Glutamatergic neuron (in vitro differentiated cells): ENCODE data around the gene ZNF280D. TPM values are rescaled to one million over a fixed set of nuclear protein-coding genes. Genes with fewer than 3 reads are reported as not detected.
"Not testable (repeated sequence)": the region's sequence is repeated elsewhere in the genome, so short reads cannot be mapped to it uniquely, and the experiment has no call there.

Experiments
- DNase-seq: peaks from one replicate; pipeline ENCODE4 v3.0.0; 2022
- H3K27ac Mint-ChIP-seq: one replicate; pipeline ENCODE4 v1.8.0; 2020; ENCODE audit warnings: mild to moderate bottlenecking, mixed read lengths, inconsistent platforms; ENCODE audit not compliant: unreplicated experiment
- H3K27me3 Mint-ChIP-seq: one replicate; pipeline ENCODE4 v1.8.0; 2020; ENCODE audit warnings: mild to moderate bottlenecking, moderate library complexity, mixed read lengths, inconsistent platforms; ENCODE audit not compliant: unreplicated experiment
- H3K36me3 Mint-ChIP-seq: one replicate; pipeline ENCODE4 v1.8.0; 2020; ENCODE audit warnings: mild to moderate bottlenecking, mixed read lengths, inconsistent platforms; ENCODE audit not compliant: unreplicated experiment
- H3K4me1 Mint-ChIP-seq: one replicate; pipeline ENCODE4 v1.8.0; 2020; ENCODE audit warnings: mild to moderate bottlenecking, low read depth, mixed read lengths, inconsistent platforms; ENCODE audit not compliant: unreplicated experiment
- H3K4me3 Mint-ChIP-seq: one replicate; pipeline ENCODE4 v1.8.0; 2020; ENCODE audit warnings: mild to moderate bottlenecking, mixed read lengths, inconsistent platforms; ENCODE audit not compliant: unreplicated experiment
- H3K9me3 Mint-ChIP-seq: one replicate; pipeline ENCODE4 v1.8.0; 2020; ENCODE audit warnings: mild to moderate bottlenecking, moderate library complexity, mixed read lengths, inconsistent platforms; ENCODE audit not compliant: unreplicated experiment
- total RNA-seq: library from RNA; stranded (reverse); fragmentation: NEBNext Ultra II Directional; extraction: Animal tissue kit (Norgen Biotek cat#: 25700); gene quantifications from one replicate; pipeline ENCODE4 v1.2.1, GENCODE V29; 2021; ENCODE audit not compliant: unreplicated experiment
- TF ChIP-seq, protein P1 (sequence below): fragments of 200-600 bp; sonication (generic); IDR thresholded peaks from one replicate; pipeline ENCODE4 v1.5.0; 2021; ENCODE audit not compliant: partially characterized antibody, unreplicated experiment

ZNF280D gene
- total RNA-seq, 1 donor from 2014 or later = 35.9 TPM

GRCh38 chr15:56716334-56716733 is 17.0 kb downstream of the ZNF280D start:
- Mint-ChIP-seq H3K36me3 (no peaks in the 10 kb centered on the region), H3K4me1 (peaks cover 1% of the 10 kb centered on the region), H3K27me3 (no peaks in the 10 kb centered on the region), H3K4me3 (no peak overlapping the region), H3K9me3 (no peaks in the 10 kb centered on the region), H3K27ac (no peak overlapping the region)
- DNase-seq = no peak
- TF ChIP-seq, protein P1, sequence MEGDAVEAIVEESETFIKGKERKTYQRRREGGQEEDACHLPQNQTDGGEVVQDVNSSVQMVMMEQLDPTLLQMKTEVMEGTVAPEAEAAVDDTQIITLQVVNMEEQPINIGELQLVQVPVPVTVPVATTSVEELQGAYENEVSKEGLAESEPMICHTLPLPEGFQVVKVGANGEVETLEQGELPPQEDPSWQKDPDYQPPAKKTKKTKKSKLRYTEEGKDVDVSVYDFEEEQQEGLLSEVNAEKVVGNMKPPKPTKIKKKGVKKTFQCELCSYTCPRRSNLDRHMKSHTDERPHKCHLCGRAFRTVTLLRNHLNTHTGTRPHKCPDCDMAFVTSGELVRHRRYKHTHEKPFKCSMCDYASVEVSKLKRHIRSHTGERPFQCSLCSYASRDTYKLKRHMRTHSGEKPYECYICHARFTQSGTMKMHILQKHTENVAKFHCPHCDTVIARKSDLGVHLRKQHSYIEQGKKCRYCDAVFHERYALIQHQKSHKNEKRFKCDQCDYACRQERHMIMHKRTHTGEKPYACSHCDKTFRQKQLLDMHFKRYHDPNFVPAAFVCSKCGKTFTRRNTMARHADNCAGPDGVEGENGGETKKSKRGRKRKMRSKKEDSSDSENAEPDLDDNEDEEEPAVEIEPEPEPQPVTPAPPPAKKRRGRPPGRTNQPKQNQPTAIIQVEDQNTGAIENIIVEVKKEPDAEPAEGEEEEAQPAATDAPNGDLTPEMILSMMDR = no peak

GRCh38 chr15:56715220-56715619 is 18.1 kb downstream of the ZNF280D start:
- Mint-ChIP-seq H3K27ac (no peak overlapping the region), H3K4me1 (peaks cover 1% of the 10 kb centered on the region), H3K27me3 (no peaks in the 10 kb centered on the region), H3K9me3 (no peaks in the 10 kb centered on the region), H3K4me3 (no peak overlapping the region), H3K36me3 (no peaks in the 10 kb centered on the region)
- no peak for DNase-seq
- TF ChIP-seq, protein P1 = no peak

- not testable (repeated sequence) for H3K9me3 Mint-ChIP-seq, DNase-seq, H3K27me3 Mint-ChIP-seq, H3K4me1 Mint-ChIP-seq, H3K27ac Mint-ChIP-seq, H3K4me3 Mint-ChIP-seq, H3K36me3 Mint-ChIP-seq
Measured at GRCh38 chr15:56709502-56709901, 23.8 kb downstream of the ZNF280D start.

DNA sequence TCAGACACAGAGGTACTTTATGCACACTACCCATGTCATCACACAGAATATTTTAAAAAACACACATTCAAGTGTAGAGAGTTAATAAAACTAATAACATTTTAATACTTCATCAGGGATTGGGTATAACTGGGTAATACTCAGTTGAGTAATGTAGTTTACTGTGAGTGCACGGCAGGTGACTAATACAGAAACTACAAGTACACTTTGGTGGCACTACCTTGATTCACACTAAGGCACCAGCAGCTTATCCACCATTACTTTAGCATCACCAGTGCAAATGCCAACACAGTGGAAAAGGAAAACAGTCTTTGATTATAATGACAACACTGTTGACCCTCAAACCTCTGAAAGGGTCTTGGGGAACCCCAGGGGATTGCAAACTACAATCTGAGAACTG is 33.6 kb downstream of the ZNF280D start:
- DNase-seq = no peak

DNA sequence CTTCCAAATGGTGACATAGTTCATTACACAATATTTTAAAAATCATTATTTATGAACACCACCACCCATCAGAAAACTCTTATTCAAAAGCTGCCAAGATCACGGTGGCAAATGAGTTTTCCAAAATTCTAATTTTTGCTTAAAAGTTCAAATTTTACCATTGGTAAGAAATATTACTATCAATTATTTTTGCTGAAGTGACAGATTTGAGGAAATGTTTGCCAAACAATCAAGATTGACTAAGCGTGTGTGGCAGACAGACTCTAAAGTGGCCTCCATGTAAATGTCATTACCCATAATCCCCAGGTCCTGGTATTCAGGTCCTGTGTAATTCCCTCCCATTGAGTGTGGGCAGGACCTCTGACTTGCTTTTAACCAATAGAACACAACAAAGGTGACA is 35.0 kb downstream of the ZNF280D start:
- peaks cover 3% of the 10 kb centered on the region for H3K4me1 Mint-ChIP-seq
- H3K27ac Mint-ChIP-seq = no peak overlapping the region
- no peak for DNase-seq
- no peaks in the 10 kb centered on the region for H3K36me3 Mint-ChIP-seq
- H3K27me3 Mint-ChIP-seq = peaks cover 2% of the 10 kb centered on the region
- H3K4me3 Mint-ChIP-seq = no peak overlapping the region
- no peaks in the 10 kb centered on the region for H3K9me3 Mint-ChIP-seq
- TF ChIP-seq, protein P1 = no peak

More for the DNA sequence above, 33.6 kb downstream of the ZNF280D start:
- Mint-ChIP-seq H3K9me3 (no peaks in the 10 kb centered on the region), H3K4me1 (no peaks in the 10 kb centered on the region), H3K27me3 (peaks cover 3% of the 10 kb centered on the region), H3K36me3 (no peaks in the 10 kb centered on the region), H3K4me3 (no peak overlapping the region), H3K27ac (no peak overlapping the region)
- TF ChIP-seq, protein P1 = no peak

DNA sequence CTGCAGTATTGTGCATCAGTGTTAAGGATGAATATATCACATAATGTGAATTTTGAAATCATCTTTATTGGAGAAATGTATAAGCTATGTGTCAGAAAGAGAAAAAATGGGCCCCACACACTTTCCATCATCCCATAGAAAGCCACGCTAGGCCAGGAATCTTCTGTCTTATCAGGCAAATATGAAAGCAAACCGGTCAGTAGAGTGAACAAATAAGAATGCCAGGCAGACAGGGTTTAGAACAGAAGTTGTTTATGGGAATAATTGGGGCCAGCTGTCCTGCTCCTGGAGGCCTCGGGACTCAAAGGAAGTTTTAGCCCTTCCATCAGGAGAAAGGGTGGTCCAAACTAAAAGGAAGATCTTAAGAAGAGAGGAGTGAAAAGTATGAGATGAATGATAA is 39.5 kb downstream of the ZNF280D start:
- peaks cover 3% of the 10 kb centered on the region for H3K4me1 Mint-ChIP-seq
- H3K27ac Mint-ChIP-seq = no peak overlapping the region
- H3K4me3 Mint-ChIP-seq = no peak overlapping the region
- H3K27me3 Mint-ChIP-seq = no peaks in the 10 kb centered on the region
- H3K36me3 Mint-ChIP-seq = no peaks in the 10 kb centered on the region
- DNase-seq = no peak
- H3K9me3 Mint-ChIP-seq = no peaks in the 10 kb centered on the region
- TF ChIP-seq, protein P1 = no peak
